Coronary artery (tissue), 2 donors: Measurements from ENCODE around the gene HOXD8.

ENCODE experiments used
- DNase-seq: peaks from one replicate; pipeline ENCODE4 v3.0.0-alpha.2; 2017; ENCODE audit warnings: low spot score
- H3K27ac ChIP-seq, 2 donors: fragments of 200-600 bp; sonication (generic); one replicate each; pipeline ENCODE4 v1.5.1; 2016 to 2019
- H3K4me3 ChIP-seq: fragments of 200-600 bp; sonication (generic); 2 replicates; pipeline ENCODE4 v1.5.1; 2016; ENCODE audit warnings: mild to moderate bottlenecking, moderate library complexity
- CTCF ChIP-seq: fragments of 200-600 bp; sonication (generic); IDR thresholded peaks from one replicate; pipeline ENCODE4 v1.5.1; 2019; ENCODE audit warnings: antibody characterized with exemption

Gene HOXD8

DNA sequence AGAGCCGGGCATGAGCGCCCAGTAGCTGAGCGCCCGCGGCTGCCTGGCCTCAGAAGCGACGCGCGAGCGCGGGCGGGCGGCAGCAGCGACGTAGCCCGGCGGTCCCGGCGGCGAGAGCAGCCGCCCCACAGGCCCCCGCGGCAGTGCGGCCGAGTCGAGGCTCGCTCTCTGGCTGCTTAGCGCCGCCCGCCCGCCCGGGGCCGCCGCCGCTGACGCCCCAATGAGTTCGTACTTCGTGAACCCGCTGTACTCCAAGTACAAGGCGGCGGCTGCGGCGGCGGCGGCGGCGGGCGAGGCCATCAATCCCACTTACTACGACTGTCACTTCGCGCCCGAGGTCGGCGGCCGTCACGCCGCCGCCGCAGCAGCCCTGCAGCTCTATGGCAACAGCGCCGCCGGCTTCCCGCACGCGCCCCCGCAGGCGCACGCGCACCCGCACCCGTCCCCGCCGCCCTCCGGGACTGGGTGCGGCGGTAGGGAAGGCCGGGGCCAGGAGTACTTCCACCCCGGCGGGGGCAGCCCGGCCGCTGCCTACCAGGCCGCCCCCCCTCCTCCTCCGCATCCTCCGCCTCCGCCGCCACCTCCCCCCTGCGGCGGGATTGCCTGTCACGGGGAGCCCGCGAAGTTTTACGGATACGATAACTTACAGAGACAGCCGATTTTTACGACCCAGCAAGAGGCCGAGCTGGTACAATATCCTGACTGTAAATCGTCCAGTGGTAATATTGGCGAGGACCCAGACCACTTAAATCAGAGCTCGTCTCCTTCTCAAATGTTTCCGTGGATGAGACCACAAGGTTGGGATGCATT lies 847 bp downstream of the HOXD8 start:
- DNase-seq, result no peak
- peak overlapping the region; percentile 36 to 78 for H3K27ac ChIP-seq
- H3K4me3 ChIP-seq, result peak overlapping the region; percentile 68
- no peak for TF ChIP-seq CTCF

- Histone ChIP-seq H3K4me3 (peak overlapping the region; percentile 68), H3K27ac (peak overlapping the region; percentile 3 to 78)
- TF ChIP-seq CTCF, result no peak
- no peak for DNase-seq
Observed at GRCh38 chr2:176130957-176131847, 1.7 kb downstream of the HOXD8 start.

DNA sequence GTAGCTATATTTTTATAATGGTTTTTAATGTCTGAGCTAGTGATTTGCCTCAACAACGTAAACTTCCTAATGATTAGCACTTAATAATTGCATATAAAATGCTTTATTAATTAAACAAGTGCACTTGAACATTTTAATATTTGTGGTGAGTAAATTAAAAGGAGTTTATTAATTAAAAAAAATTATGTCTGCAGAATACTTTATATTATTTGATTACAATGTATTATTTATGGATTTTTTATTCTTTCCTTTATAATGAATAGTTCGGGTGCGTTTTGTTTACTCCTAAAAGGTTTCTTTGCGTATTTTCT lies 2.3 kb downstream of the HOXD8 start:
- no peak for DNase-seq
- Histone ChIP-seq H3K4me3 (peak overlapping the region; percentile 48), H3K27ac (no peak overlapping the region)
- no peak for TF ChIP-seq CTCF

- H3K27ac ChIP-seq, result no peak overlapping the region
- H3K4me3 ChIP-seq, result peak overlapping the region; percentile 48
- no peak for TF ChIP-seq CTCF
- no peak for DNase-seq
Observed at GRCh38 chr2:176132205-176133171, 3.0 kb downstream of the HOXD8 start.

- H3K27ac ChIP-seq, result no peak overlapping the region
- DNase-seq, result no peak
- no peak overlapping the region for H3K4me3 ChIP-seq
- no peak for TF ChIP-seq CTCF
Observed at GRCh38 chr2:176133389-176133788, 3.9 kb downstream of the HOXD8 start.

GRCh38 chr2:176134035-176134434 lies 4.5 kb downstream of the HOXD8 start:
- no peak for TF ChIP-seq CTCF
- Histone ChIP-seq H3K4me3 (no peak overlapping the region), H3K27ac (peak overlapping the region in 1 of 2 donors; percentile 5)
- DNase-seq, result no peak
